HG03432 (cell line): ENCODE data around the gene SUSD5.

Experiments
- ATAC-seq: cut with Tn5 transposase; IDR thresholded peaks from one replicate; pipeline ENCODE4 v1.9.1; 2021; ENCODE audit warnings: mild to moderate bottlenecking, moderate library complexity; ENCODE audit not compliant: unreplicated experiment

The SUSD5 gene

DNA sequence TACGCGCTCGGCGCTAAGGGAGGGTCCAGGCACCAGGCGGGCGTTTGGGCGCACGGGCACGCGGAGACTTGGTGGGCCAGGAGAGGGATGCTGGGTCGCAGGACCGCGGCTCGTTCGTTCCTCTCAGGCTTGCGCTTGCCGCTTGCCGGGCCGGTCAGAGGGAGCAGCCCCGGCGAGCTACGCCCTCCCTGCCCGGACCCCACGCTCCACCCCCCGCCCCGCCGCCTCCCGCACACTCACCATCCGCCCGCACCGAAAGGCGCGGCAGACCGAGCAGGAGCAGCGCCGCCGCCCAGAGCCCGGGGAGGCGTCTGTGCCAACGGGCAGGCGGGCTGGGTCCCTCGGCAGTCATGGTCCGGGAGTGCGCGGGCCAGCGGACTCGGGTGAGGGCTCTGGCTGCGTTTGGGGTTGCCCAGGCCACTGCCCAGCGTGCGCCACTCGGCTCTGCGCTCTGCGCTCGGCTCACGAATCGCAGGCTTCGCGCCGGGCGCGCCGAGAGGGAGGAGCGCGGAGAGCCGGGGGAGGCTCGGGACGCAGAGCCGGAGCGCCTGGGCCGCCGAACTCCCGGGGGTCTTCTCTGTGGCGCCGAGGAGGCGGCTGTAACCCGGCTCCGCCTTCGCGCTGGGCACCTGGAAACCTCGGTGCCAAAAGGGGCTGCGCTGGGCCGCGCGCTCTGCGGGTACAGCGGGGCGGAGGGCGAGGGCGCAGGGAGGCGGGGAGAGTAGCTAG is at the start of gene SUSD5:
TSS of gene SUSD5 (minus strand) at position 365 of the 729 bp plus-strand sequence. CDS start at position 352, 13 bp downstream.
- ATAC-seq: no peak

DNA sequence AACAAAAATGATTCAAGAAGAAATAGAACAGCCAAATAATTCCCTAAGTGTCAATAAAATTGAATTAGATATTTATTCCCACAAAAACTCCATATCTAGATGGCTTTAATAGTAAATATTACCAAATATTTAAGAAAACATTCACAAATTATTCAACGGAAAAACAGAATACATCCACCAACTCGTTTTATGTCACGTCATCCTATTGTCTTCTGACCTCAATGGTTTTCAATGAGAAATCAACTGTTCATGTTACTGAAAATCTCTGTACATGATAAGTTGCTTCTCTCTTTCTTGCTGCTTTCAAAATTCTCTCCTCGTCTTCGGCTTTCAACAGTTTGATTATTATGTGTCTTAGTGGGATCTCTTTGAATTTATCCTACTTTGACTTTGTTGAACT is 41.5 kb upstream of the SUSD5 start:
- ATAC-seq: no peak

DNA sequence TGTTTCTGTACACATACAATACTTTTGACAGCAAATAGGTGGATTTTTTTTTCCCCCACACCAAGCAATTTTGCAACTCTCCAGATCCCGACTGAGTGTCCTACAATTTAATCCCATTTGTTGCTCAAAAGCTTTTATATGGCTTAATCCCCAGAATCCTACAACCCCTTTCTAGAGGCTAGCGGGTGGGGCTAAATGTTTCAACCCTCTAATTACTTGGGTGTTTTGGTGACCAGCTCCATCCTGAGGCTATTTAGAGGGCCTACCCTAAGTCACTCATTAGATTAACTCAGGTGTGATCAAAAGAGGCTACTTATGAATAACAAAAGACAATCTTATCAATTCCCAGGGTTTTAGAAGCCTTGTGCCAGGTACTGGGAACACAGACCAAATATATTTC is 37.6 kb upstream of the SUSD5 start:
- no peak for ATAC-seq

DNA sequence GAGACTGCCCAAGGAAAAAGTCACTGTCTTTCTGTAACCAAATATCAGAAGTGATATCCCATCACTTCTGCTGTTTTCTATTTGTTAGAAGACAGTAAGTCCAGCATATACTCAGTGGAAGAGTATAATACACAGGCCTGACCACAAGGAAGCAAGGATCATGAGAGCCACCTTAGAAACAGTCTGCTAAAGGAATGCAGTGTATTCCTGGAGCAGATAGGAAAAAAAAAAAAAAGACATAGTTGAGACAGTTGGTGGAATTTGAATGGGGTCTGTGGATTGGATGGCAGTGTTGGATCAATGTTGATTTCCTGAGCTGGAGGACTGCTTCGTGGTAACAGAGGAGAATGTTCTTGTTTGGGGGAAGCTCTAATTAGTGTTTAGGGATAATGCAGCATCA is 32.1 kb upstream of the SUSD5 start:
- ATAC-seq: no peak

DNA sequence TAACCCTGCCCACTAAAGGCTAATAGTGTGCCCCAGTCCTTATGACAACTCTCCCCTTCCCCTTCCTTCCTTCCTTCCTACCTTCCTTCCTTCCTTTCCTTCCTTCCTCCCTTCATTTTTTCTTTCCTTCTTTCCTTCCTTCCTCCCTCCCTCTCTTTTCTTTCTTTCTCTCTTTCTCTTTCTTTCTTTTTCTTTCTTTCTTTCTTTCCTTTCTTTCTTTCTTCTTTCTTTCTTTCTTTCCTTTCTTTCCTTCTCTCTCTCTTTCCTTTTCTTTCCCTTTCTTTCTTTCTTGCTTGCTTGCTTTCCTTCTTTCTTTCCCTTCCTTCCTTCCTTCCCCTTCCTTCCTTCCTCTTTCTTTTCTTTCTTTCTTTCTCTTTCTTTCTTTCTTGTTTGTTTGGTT is 28.2 kb upstream of the SUSD5 start:
- ATAC-seq: no peak

DNA sequence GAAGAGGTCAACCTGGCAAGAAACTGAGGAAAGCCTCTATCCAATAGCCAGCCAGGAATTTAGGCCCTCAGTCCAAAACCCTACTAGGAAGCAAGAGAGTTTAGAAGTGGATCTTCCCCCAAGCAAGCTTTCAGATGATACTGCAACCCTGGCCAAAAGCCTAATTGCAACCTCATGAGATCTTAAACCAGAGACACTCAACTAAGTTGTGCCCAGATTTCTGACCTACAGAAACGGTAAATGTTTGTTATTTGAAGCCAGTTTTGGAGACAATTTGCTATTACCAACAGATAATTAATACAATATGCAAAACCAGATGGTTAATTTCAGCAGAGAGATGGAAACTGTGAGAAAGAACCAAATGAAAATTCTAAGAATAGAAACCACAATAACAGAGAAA is 21.7 kb upstream of the SUSD5 start:
- ATAC-seq: no peak

DNA sequence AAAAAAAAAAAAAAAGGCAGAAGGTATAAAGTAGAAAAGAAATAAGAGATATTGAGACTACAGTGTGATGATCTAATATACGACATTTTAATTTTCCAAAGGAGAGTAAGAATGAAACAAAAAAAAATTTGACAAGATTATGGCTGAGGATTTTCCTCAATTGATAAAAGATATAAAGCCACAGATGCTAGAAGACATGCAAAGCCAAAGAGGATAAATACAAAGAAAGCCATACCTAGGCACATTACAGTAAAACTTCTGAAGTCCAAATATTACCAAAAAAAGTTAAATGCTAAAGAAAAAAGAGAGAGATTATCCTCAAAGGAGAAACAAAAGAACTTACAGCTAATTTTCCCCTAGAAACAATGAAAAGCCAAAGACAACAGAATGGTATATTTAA is 20.3 kb upstream of the SUSD5 start:
- no peak for ATAC-seq

DNA sequence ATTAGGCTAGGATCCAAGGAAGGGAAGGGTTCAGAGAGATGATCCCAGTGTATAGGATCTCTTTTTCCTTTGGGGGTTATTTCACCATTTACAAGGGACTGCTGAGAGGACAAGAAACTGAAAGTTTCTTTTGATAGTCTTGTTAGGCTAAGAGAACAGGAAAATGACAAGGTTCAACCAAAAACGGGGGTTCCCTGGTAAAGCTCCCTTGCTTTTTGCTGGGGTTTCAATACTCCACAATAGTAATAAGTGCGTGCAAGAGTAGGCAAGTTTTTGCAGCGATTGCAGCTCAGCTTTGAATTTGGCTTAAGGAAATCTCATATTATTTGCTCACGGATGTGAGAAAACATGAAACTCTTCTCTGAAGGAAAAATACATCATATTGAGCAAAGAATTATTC is 18.8 kb upstream of the SUSD5 start:
- ATAC-seq: peak; percentile 44

DNA sequence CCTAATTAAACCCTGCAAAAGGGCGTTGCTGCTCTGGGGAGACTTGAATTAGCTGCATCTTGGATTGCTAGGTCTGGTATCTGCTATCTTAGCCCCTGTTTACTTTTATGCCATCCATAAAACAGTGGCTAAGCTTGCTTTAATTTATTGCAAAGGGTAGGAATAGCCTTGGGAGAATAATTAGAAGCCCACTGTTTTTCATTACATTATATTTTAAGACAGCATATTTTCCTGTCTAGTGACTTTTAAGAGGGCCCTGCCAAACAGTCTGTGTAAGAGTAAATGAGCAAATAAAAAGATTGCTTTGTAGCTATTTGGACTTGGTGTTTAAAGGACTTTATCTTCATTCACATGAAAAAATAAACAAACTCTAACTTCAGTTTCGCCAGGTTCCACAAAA is 17.4 kb upstream of the SUSD5 start:
- no peak for ATAC-seq

DNA sequence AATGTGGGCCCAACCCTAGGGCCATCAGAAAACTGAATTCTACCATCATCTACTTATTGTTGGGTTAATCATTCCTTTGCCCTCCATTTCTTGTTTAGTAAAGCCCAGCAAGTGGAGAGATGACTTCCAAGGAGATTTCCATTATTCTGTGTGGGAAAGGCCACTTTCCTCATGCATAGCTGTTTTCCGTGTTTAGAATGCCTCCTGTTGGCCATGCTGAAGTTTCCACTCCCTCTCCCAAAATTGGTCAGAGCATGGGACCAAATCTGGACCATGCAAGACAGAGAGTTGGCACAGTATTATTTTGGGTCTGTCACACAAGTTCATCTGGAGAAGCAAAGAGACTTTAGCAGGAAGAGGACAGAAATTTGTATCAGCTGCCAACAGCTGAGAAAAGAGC is 15.3 kb upstream of the SUSD5 start:
- no peak for ATAC-seq

DNA sequence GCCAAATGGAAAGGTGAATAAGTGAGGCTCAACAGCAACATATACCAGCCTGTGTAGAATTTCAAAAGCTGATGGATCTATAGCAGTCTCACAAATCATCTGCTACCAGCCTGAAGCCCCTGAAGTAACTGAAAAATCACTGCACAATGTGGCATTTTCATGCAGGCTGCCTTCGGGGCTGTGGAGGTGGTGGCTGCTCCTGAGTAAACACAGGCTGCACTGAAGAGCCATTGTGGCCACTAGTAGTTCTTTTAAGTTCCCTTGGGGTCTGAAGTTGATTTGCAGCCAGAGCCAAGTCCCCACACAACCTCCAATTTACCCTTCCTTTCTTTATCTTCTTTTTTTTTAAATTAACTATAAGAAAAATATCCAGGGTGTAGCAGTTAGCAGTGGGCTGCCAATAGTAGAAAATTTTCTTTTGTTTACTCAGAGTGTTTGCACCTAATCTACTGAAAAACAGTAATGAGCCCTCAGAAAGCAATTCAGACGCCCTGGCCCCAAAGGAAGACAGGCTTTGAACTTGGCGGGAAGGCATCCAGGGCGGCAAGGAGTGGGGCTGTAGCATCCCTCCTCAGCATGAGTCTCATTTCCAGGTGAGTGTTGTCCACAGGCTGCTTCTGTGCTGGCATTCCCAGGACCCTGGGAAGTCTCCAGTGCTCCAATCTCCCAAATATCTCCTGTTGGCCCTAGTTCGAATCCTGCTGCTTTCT is 13.3 kb upstream of the SUSD5 start:
- ATAC-seq: no peak

DNA sequence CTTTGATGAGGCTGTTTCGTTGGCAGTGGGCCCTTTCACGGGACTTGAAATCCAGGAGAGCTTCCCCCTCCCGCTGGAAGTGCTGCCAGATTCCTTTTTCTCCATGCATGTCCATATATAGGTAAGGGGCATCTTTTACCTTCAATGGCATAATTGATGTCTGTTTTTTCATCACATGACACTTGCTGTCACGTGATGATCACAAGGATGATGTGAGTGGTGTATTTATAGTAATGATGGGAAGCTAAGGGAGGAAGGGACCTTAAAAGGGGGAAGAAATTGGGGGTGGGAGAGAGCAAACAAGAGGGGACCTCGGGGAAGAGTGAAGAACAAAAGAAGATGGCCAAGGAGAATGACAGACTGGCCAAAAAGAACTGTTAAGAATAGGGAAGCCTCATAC is 11.3 kb upstream of the SUSD5 start:
- ATAC-seq: no peak

DNA sequence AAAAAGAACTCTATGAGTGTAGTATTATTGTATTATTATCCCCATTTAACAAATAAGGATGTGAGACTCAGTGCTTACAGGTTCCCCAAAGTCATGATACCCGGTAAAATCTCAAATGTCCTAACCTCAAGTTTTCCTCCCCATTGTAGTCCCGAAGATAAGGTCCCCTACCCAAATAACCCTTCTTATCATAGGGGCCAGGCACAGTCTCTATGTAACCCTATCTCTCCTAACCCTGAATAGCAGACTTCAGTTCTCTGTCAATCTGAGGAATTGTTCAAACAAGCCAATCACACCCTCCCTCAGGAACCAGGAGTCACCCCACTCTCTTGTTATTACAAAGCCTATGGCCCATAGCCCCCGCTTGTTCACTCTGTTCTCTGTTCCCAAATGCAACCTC is 10.5 kb upstream of the SUSD5 start:
- ATAC-seq: no peak

DNA sequence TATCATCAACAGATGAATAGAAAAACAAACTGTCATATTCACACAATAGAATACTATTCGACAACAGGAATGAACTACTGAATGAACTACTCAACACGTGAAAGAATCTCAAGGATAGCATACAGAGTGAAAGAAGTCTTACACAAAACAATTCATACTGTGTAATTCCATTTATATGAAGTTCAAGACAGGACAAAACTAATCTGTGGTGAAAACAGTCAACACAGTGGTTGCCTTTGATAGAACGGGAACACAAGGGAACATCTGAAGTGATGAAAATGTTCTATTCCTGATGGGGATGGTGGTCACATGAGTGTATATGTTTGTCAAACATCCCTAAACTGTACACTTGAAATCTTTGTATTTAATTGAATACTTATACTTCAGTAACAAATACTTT is 2.6 kb upstream of the SUSD5 start:
- no peak for ATAC-seq

DNA sequence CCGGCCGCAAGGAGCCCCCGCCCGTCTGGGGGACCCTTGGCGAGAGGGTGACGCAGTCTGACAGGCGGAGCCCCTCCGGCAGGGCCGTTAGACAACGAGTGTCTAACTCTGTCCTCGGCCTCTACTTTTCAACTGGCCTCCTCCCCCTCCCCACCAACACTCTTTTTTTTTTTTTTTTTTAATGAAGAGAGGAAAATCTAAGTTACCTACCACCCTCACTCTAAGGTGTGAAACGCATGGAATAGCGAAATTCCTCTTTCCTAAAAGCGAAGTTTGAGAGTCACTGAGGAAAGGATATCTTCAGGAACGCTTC is 521 bp upstream of the SUSD5 start:
- ATAC-seq: no peak

DNA sequence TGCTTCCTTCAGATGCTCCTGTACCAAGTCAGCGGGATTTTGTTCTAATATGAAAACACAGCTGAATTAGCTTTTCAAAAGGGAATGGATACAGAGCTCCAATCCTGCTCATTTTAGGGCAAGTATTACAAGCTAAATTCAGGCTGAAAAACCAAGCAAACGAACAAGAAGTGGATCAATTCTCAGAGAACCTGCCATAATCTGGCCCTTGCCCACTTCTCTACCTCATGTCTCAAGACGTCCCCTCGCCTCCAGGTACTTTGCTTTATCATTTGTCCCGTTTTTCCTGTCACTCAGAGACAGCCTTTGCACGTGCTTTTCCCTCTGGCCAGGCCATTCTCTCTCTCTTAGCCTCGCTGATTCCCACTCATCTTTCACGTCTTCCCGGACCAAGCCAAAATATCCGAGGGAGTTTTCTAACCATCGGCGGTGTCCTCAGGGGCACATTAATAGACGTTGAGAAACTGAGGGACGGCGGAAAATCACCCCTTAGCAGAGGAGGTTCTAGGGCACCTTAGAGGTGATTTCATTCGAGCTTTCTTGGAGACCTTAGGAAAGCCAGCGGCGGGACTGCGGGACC is 654 bp downstream of the SUSD5 start:
- no peak for ATAC-seq

DNA sequence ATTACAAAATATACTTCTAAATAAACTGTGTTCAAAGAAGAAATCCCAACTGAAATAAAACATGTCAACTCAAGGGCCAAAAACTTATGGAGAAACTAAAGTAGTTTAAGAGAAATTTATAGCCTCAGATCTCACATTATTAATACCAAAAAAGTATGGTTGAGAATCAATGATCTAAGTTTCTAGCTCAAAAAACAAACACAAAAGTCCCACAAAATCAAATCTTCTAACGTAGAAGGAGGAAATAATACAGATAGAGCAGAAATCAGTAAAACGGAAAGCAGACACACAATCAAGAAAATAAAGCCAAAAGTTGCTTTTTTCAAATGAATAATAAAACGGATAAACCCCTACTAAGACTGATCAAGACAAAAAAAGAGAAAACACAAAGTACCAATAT is 2.9 kb downstream of the SUSD5 start:
- no peak for ATAC-seq

DNA sequence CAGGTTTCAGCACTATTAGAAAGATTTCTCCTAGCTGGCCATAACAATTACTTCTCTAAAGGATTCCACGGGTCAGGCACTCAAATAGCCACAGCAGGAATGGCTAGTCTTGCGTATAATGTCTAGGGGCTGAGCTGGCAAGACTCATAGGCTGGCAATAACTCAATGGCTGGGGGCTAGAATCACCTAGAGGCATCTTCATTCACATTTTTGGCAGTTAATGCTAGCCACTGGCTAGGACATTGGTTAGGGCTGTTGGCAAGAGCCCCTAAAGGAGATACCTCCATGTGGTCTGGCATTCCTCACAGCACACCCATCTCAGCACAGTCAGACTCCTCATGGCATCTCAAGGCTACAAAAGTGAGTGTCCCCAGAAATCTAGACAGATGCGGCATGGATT is 6.2 kb downstream of the SUSD5 start:
- no peak for ATAC-seq

DNA sequence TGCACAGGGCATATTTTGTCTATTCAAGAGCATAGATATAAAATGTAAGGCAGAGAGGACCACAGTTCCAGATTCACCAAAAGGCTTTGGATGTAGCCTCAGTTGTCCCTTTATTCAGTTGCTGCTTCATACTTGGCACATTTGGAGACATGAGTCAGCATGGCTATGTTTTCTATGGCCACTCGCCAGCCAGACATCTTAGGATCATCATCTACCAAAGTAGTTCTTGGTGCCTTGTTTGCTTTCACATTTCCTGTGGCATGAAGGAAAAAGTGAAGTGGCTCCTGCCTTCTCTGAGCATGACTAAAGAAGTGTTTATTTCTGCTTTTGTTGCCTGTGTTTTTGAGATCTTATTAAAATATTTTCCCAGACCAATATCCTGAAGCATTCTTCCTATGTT is 7.2 kb downstream of the SUSD5 start:
- no peak for ATAC-seq

DNA sequence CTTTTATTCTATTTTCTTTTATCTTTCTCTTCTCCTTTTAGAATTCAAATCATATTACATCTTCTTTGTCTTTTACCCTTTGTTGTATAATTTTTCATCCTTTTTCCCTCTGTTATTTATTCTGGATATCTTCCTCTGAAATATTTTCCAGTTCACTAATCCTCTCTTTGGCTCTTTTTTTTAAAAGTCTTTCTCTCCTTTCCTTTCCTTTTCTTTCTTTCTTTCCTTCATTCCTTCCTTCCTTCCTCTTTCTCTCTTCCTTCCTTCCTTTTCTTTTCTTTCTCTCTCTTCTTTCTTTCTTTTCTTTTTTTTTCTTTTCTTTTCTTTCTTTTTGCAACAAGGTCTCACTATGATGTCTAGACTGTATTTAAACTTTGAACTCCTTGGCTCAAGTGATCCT is 9.3 kb downstream of the SUSD5 start:
- ATAC-seq: no peak

DNA sequence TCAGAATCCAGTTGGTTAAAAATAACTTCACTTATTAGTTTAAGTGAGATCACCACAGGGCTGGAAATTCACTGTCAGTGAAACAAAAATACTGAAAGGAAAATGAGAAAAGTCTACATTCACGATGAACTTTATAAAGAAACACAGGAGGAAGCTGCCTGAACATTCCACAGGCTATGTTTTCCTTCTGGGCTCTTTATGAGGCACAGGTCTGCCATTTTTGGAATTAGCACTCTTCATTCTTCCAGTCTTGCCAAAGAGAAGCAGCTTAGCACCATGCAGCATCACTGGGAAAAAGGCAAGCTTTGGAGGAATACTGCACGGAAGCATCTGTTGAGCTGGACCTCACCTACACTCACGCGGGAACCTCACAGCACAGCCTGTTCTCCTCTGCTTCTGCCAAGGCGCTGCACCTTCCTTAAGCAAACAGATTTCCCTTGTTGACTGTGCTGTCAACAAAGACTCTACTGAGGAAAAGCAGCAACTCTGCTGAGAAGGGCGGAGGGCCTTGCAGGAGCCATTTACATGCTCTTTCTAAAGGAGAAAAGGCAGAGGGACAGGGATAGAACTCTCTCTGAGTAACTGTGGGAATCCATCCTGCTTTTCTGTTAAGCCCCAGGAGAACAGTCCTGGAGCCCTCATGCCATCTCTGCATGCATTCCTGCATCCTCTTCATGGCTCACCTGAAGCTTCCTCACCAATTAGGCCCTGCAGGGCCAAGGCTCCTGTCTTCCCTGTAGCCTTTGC is 15.7 kb downstream of the SUSD5 start:
- no peak for ATAC-seq

DNA sequence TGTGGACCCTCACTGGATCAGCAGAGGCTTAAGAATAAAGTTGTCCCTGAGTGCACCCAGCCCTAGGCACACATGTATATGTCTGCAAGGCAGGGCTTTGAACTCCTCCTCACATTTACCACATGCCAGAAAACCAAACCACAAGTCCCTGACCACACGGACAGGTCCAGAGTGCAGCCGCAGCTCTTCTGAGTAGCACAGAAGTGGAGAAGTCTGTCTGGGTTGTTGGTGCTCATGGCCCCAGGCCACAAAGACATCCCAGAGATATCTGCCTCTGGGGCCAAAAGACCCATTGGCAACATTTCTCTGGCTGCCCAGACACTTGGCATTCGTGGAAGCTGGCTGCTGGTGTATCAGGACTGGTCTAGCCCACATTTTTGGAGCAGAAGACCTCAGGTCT is 17.4 kb downstream of the SUSD5 start:
- ATAC-seq: no peak
